H9 (cell line): ENCODE results near the gene AFF1. TPM values are rescaled to one million over a fixed set of nuclear protein-coding genes. Genes with fewer than 3 reads are reported as not detected.

Source experiments
- DNase-seq: peaks from one replicate; pipeline ENCODE4 v3.0.0-alpha.2; 2017
- H2AFZ ChIP-seq: one replicate; pipeline ENCODE4 v1.6.1; 2013; ENCODE audit warnings: mild to moderate bottlenecking, low read length, control low read depth, moderate library complexity
- H2AK5ac ChIP-seq: 2 replicates; pipeline ENCODE4 v1.6.1; 2013; ENCODE audit warnings: low read length, control low read depth, mixed read lengths; ENCODE audit not compliant: insufficient read length
- H2BK120ac ChIP-seq: one replicate; pipeline ENCODE4 v1.6.1; 2013; ENCODE audit warnings: low read depth, mild to moderate bottlenecking, low read length, control low read depth, inconsistent platforms; ENCODE audit not compliant: poor library complexity, severe bottlenecking
- H2BK12ac ChIP-seq: 2 replicates; pipeline ENCODE4 v1.6.1; 2013; ENCODE audit warnings: low read length, control low read depth, mixed read lengths, low read depth; ENCODE audit not compliant: insufficient read length
- H2BK15ac ChIP-seq: 2 replicates; pipeline ENCODE4 v1.6.1; 2013; ENCODE audit warnings: low read depth, low read length, control low read depth
- H2BK20ac ChIP-seq: one replicate; pipeline ENCODE4 v1.6.1; 2013; ENCODE audit warnings: low read depth, mild to moderate bottlenecking, low read length, control low read depth, inconsistent platforms; ENCODE audit not compliant: poor library complexity, severe bottlenecking
- H2BK5ac ChIP-seq: 2 replicates; pipeline ENCODE4 v1.6.1; 2013; ENCODE audit warnings: low read length, control low read depth, mixed read lengths; ENCODE audit not compliant: insufficient read length
- H3K14ac ChIP-seq: 2 replicates; pipeline ENCODE4 v1.6.1; 2013; ENCODE audit warnings: low read length, control low read depth; ENCODE audit not compliant: insufficient read depth
- H3K18ac ChIP-seq: 2 replicates; pipeline ENCODE4 v1.6.1; 2013; ENCODE audit warnings: low read depth, mild to moderate bottlenecking, mixed read lengths, low read length, control low read depth; ENCODE audit not compliant: insufficient read length
- H3K23ac ChIP-seq: 2 replicates; pipeline ENCODE4 v1.6.1; 2013; ENCODE audit warnings: low read length, control low read depth, mixed read lengths, low read depth; ENCODE audit not compliant: insufficient read length
- H3K23me2 ChIP-seq: 2 replicates; pipeline ENCODE4 v1.6.1; 2013; ENCODE audit warnings: low read depth, mild to moderate bottlenecking, mixed read lengths, low read length, control low read depth; ENCODE audit not compliant: insufficient read length, poor library complexity, severe bottlenecking
- H3K27ac ChIP-seq: 2 replicates; pipeline ENCODE4 v1.5.1; 2013; ENCODE audit warnings: low read length, control low read depth, mixed read lengths, low read depth; ENCODE audit not compliant: insufficient read length
- H3K27me3 ChIP-seq: 2 replicates; pipeline ENCODE4 v1.6.1; 2013; ENCODE audit warnings: low read length, control low read depth, inconsistent platforms; ENCODE audit not compliant: insufficient read depth
- H3K4ac ChIP-seq: 2 replicates; pipeline ENCODE4 v1.6.1; 2013; ENCODE audit warnings: low read depth, mild to moderate bottlenecking, control low read depth, inconsistent platforms, low read length, moderate library complexity
- H3K4me1 ChIP-seq: 2 replicates; pipeline ENCODE4 v1.6.1; 2013; ENCODE audit warnings: low read length, control low read depth, inconsistent platforms; ENCODE audit not compliant: insufficient read depth
- H3K4me2 ChIP-seq: 2 replicates; pipeline ENCODE4 v1.6.1; 2013; ENCODE audit warnings: low read length, control low read depth, mixed read lengths; ENCODE audit not compliant: insufficient read length, insufficient read depth
- H3K56ac ChIP-seq: 2 replicates; pipeline ENCODE4 v1.6.1; 2013; ENCODE audit warnings: low read depth, mild to moderate bottlenecking, mixed read lengths, low read length, control low read depth; ENCODE audit not compliant: insufficient read length
- H3K79me1 ChIP-seq: 2 replicates; pipeline ENCODE4 v1.6.1; 2013; ENCODE audit warnings: low read depth, mild to moderate bottlenecking, moderate library complexity, low read length, control low read depth, inconsistent platforms; ENCODE audit not compliant: insufficient read depth, poor library complexity, severe bottlenecking
- H3K79me2 ChIP-seq: 2 replicates; pipeline ENCODE4 v1.6.1; 2013; ENCODE audit warnings: low read length, control low read depth, inconsistent platforms; ENCODE audit not compliant: insufficient read depth
- H3K9ac ChIP-seq: 2 replicates; pipeline ENCODE4 v1.6.1; 2013; ENCODE audit warnings: low read length, control low read depth, mixed read lengths; ENCODE audit not compliant: insufficient read length; ENCODE audit errors: extremely low read depth
- H3K9me3 ChIP-seq: one replicate; pipeline ENCODE4 v1.6.1; 2013; ENCODE audit warnings: low read depth, low read length, inconsistent platforms; ENCODE audit not compliant: control insufficient read depth
- H3T11ph ChIP-seq: one replicate; pipeline ENCODE4 v1.6.1; 2013; ENCODE audit warnings: mild to moderate bottlenecking, low read length, control low read depth, inconsistent platforms
- H4K20me1 ChIP-seq: one replicate; pipeline ENCODE4 v1.6.1; 2013; ENCODE audit not compliant: control insufficient read depth, insufficient read length, insufficient read depth
- H4K5ac ChIP-seq: 2 replicates; pipeline ENCODE4 v1.6.1; 2013; ENCODE audit warnings: low read depth, mild to moderate bottlenecking, mixed read lengths, low read length, control low read depth; ENCODE audit not compliant: insufficient read length
- H4K8ac ChIP-seq: replicated peaks from 2 replicates; pipeline ENCODE4 v1.6.1; 2013; ENCODE audit warnings: low read length, control low read depth, mixed read lengths, low read depth; ENCODE audit not compliant: insufficient read length
- H4K91ac ChIP-seq: 2 replicates; pipeline ENCODE4 v1.6.1; 2013; ENCODE audit warnings: low read depth, mild to moderate bottlenecking, moderate library complexity, mixed read lengths, low read length, control low read depth; ENCODE audit not compliant: insufficient read length
- H3K27ac Mint-ChIP-seq, 3 experiments: 2 replicates in 2 of 3; 3 replicates in 1 of 3; pipeline ENCODE4 v1.8.0; 2020 to 2021; ENCODE audit warnings: mixed read lengths in 3 of 3, mild to moderate bottlenecking in 1 of 3, moderate library complexity in 1 of 3
- H3K27me3 Mint-ChIP-seq: 2 replicates; pipeline ENCODE4 v1.8.0; 2021; ENCODE audit warnings: low read depth, mild to moderate bottlenecking, moderate library complexity, mixed read lengths
- H3K36me3 Mint-ChIP-seq, 3 experiments: 2 replicates in 2 of 3; 3 replicates in 1 of 3; pipeline ENCODE4 v1.8.0; 2020 to 2021; ENCODE audit warnings: low read depth in 3 of 3, mixed read lengths in 3 of 3; ENCODE audit not compliant: insufficient read depth in 1 of 3
- H3K4me1 Mint-ChIP-seq, 2 experiments: 2 replicates each; pipeline ENCODE4 v1.8.0; 2020; ENCODE audit warnings: mixed read lengths in 2 of 2
- H3K4me3 Mint-ChIP-seq, 2 experiments: 2 replicates in 1 of 2; 3 replicates in 1 of 2; pipeline ENCODE4 v1.8.0; 2020 to 2021; ENCODE audit warnings: mild to moderate bottlenecking in 2 of 2, mixed read lengths in 2 of 2, moderate library complexity in 1 of 2
- H3K9me3 Mint-ChIP-seq, 2 experiments: 2 replicates in 1 of 2; 3 replicates in 1 of 2; pipeline ENCODE4 v1.8.0; 2020; ENCODE audit warnings: mild to moderate bottlenecking in 2 of 2, mixed read lengths in 2 of 2, moderate library complexity in 1 of 2
- WGBS: extraction: QIAGEN DNeasy Blood & Tissue Kit; methylation state at CpG from one replicate; pipeline ENCODE4 v1.1.7; 2013; ENCODE audit warnings: missing lambda C conversion rate, low lambda C conversion rate, mixed read lengths; ENCODE audit not compliant: insufficient read length; ENCODE audit errors: extremely low coverage; 5-methylcytosine and 5-hydroxymethylcytosine counted together
- total RNA-seq: library from RNA; stranded (reverse); gene quantifications from 2 replicates; pipeline ENCODE4 v1.2.1, GENCODE V29; 2021
- TF ChIP-seq, protein P1 (sequence below): fragments of 200-600 bp; sonication (generic); conservative IDR thresholded peaks from 3 replicates; pipeline ENCODE4 v1.8.0; 2021; ENCODE audit warnings: antibody characterized with exemption, mild to moderate bottlenecking

Gene AFF1
- total RNA-seq, 1 experiment from 2014 or later: 74.5 TPM

DNA sequence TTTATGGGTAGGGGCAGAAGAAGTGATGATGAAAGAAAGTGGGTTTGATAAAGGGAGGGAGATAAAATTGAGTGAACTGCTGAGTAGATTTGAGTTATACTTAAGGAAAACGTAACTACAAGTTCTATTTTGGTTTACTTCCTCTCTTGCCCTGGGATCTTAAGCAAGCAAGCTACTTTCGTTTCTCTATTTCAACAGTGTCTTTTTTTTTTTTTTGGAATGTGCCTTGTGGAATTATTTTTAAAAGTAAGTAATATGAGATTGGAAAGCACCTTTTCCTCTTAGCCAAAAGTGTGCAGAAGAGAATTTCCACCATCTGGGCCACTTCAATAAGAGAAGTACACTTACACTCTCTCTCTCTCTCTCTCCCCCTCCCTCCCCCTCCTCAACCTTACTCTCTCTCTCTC is 26.6 kb upstream of the AFF1 start:
- H3K23me2 ChIP-seq: no peaks in the 10 kb centered on the region
- H2BK5ac ChIP-seq: no peak overlapping the region

More for the DNA sequence above, 26.6 kb upstream of the AFF1 start:
- H3K27me3 ChIP-seq: no peaks in the 10 kb centered on the region
- H4K5ac ChIP-seq: no peak overlapping the region
- H3K9me3 ChIP-seq: no peaks in the 10 kb centered on the region
- no CpG with 5 or more reads among the region's 2 CpGs for WGBS
- no peak overlapping the region for H3K56ac ChIP-seq
- peaks cover 3% of the 10 kb centered on the region for H4K20me1 ChIP-seq
- no peak overlapping the region for H3K23ac ChIP-seq
- H2BK120ac ChIP-seq: no peak overlapping the region
- no peak overlapping the region for H2BK20ac ChIP-seq
- no peak overlapping the region for H2BK12ac ChIP-seq
- H3T11ph ChIP-seq: no peak overlapping the region
- Mint-ChIP-seq H3K9me3 (peaks cover 0 to 3% of the 10 kb centered on the region in 2 experiments; a peak in 1 of 5 replicates), H3K36me3 (no peaks in the 10 kb centered on the region), H3K27me3 (no peaks in the 10 kb centered on the region), H3K4me1 (peaks cover 3 to 4% of the 10 kb centered on the region in 2 experiments; a peak in 2 of 4 replicates), H3K27ac (no peak overlapping the region), H3K4me3 (no peak overlapping the region)
- H3K79me2 ChIP-seq: no peaks in the 10 kb centered on the region
- no peak overlapping the region for H3K14ac ChIP-seq
- H4K8ac ChIP-seq: no peak overlapping the region
- no peak overlapping the region for H2BK15ac ChIP-seq
- DNase-seq: no peak
- H3K79me1 ChIP-seq: no peaks in the 10 kb centered on the region
- no peak overlapping the region for H3K9ac ChIP-seq
- H2AK5ac ChIP-seq: no peak overlapping the region
- no peaks in the 10 kb centered on the region for H3K4me1 ChIP-seq
- H3K4ac ChIP-seq: no peak overlapping the region
- TF ChIP-seq, protein P1, sequence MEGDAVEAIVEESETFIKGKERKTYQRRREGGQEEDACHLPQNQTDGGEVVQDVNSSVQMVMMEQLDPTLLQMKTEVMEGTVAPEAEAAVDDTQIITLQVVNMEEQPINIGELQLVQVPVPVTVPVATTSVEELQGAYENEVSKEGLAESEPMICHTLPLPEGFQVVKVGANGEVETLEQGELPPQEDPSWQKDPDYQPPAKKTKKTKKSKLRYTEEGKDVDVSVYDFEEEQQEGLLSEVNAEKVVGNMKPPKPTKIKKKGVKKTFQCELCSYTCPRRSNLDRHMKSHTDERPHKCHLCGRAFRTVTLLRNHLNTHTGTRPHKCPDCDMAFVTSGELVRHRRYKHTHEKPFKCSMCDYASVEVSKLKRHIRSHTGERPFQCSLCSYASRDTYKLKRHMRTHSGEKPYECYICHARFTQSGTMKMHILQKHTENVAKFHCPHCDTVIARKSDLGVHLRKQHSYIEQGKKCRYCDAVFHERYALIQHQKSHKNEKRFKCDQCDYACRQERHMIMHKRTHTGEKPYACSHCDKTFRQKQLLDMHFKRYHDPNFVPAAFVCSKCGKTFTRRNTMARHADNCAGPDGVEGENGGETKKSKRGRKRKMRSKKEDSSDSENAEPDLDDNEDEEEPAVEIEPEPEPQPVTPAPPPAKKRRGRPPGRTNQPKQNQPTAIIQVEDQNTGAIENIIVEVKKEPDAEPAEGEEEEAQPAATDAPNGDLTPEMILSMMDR: no peak
- H3K4me2 ChIP-seq: no peak overlapping the region
- no peak overlapping the region for H3K27ac ChIP-seq
- no peak overlapping the region for H4K91ac ChIP-seq
- H3K18ac ChIP-seq: no peak overlapping the region
- H2AFZ ChIP-seq: no peak overlapping the region
